Kidney epithelial cell (primary cell): ENCODE data around the gene RSBN1. TPM values are rescaled to one million over a fixed set of nuclear protein-coding genes. Genes with fewer than 3 reads are reported as not detected.

Experiments
- total RNA-seq: library from RNA; depleted of rRNA; stranded (reverse); fragments of >200 nt; gene quantifications from 2 replicates; pipeline ENCODE4 v1.2.3, GENCODE V29; 2015

Gene RSBN1
- total RNA-seq, 1 donor from 2014 or later, result 10.2 TPM

Other genes with a start within 250 kb of the RSBN1 start
- gene PHTF1, start 53.0 kb downstream of the RSBN1 start, total RNA-seq, result 22.5 and 33.1 TPM in 2 replicates
- gene PTPN22, start 59.2 kb upstream of the RSBN1 start, total RNA-seq, result not detected in 2 replicates
- gene BCL2L15, start 75.1 kb upstream of the RSBN1 start, total RNA-seq, result under 0.01 and 0.04 TPM in 2 replicates
- gene AP4B1, start 92.3 kb upstream of the RSBN1 start, total RNA-seq, result 9.2 and 9.7 TPM in 2 replicates
- gene DCLRE1B, start 92.8 kb upstream of the RSBN1 start, total RNA-seq, result 6.7 and 7.5 TPM in 2 replicates
- gene HIPK1, start 116.8 kb upstream of the RSBN1 start, total RNA-seq, result 25.6 and 26.4 TPM in 2 replicates
- gene OLFML3, start 167.0 kb upstream of the RSBN1 start, total RNA-seq, result 0.17 and 1.4 TPM in 2 replicates